CD4-positive, alpha-beta T cell treated with Interleukin-17A for 4 hours (primary cell): ENCODE results near the gene TPRX1.
"Not testable (repeated sequence)": the region's sequence is repeated elsewhere in the genome, so short reads cannot be mapped to it uniquely, and the experiment has no call there.

Experiments used
- DNase-seq: peaks from one replicate; pipeline ENCODE4 v3.0.0-alpha.2; 2020; ENCODE audit warnings: mixed read lengths

Gene TPRX1

DNA sequence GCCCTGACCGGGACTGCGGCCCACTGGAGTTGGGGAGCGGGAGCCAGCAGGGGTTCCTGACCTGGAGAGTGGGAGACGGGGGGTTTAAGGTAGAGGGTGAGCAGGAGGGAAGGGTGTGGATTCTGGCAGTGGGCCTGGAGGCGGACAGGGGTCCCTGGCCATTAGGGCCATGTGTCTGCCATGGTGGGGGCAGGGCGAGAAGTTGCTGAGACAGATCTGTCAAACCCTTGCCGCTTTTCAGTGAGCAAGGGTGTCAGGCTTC, 38.1 kb downstream of the TPRX1 start:
- DNase-seq = no peak

DNA sequence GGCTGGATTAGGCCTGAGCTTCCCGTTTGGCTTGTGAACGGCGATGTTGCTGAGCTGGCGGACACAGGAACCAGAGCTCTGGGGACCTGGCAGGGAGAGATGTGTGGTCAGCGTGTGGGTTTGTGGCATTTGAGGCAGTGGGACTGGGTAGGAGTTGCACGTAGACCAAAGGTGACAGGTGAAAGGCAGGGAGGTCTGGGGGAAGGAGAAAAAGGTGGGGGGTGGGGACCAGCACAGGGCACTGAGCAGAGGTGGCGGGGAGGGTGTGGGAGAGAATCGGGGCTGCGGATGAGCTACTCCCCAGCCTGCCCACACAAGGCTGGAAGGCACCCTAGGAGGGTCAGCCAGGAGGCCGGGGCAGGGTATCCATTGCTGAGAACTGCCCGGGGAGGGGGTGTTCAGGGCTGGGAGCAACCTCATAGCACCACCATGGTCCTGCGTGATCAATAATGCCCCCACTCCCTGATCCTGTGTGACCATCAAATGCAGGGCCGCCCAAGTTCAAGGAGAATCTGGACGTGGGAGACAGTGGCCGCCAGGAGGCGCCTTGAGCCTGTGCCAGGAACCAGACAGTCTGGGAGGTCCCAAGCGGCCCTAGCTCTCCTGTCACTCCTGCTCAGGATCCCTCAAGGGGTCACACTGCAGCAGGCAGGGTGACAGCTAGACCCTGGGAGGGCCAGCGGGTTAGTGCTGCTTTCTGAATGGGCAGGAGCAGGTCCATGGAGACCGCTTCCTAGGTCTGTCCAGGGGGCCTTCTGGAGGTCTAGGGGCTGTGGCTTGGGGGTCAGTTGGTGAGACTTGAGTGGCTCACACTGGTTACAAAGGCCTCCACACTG, 38.6 kb downstream of the TPRX1 start:
- DNase-seq = peak; percentile 64

DNA sequence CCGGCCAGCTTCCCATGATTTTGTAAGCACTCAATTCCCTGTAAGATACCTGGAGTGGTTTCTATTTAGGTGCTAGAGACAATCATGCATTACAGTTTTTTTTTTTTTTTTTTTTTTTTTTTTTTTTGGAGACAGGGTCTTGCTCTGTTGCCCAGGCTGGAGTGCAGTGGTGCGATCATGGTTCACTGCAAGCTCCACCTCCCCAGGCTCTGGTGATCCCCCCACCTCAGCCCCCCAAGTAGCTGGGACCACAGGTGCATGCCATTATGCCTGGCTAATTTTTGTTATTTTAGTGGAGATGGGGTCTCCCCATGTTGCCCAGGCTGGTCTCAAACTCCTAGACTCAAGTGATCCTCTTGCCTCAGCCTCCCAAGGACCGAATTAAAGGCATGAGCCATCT, 39.6 kb downstream of the TPRX1 start:
- DNase-seq = not testable (repeated sequence)

DNA sequence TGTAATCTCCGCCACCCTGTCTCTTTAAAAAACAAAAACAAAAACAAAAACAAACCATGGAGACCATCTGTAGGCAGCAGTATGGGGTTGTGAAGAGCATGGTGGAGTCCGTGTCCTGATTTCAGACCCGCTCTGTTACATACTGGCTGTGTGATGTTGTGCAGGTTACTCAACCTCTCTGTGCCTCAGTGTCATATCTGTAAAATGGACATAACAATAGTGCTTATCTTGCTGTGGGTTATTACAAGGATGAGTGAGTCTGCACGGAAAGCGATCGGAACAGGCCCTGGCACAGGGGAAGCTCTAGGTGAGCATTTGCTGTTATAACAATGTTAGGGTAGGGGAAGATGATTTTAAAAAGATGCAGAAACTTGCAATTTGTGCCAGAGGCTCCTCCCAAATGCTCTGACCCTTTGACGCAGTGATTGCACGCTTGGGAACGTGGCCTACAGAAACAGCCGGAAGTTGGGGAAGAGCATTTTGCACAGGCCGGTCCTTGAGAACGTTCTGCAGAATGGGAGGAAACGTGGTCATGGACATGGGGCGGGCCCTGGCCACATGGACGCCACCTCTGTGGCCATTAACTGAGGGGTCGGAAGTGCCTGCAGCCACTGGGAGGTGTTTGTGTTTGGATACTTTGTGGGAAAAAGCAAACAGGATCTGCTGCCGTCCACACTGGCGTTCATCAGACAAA, 41.6 kb downstream of the TPRX1 start:
- no peak for DNase-seq

DNA sequence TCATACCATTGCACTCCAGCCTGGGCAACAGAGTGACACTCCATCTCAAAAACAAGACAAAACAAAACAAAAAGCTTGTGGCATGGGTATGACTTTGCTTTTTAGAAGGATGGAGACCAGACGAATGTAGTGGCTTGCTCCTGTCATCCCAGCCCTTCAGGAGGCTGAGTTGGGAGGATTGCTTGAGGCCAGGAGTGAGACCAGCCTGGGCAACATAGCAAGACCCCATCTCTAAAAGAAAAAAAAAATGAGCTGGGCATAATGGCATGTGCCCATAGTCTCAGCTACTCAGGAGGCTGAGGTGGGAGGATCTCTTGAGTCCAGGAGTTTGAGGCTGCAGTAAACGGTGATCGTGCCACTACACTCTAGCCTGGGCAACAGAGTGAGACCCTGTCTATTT, 42.2 kb downstream of the TPRX1 start:
- DNase-seq = no peak

DNA sequence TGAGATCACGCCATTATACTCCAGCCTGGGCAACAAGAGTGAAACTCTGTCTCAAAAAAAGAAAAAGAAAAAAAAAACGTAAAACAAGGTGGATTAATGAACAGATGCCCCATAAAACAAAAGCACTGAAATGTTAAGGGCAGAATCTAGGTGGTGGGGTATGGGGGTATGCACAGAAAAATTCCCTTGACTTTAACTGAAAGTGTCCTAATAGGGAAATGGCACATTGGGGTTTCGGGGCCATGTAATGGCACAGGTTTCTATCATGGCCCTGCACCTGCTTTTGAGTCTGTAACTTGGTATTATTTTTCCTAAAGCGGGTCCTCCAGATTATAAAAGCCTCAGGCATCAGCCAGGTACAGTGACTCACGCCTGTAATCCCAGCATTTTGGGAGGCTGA, 42.8 kb downstream of the TPRX1 start:
- no peak for DNase-seq

DNA sequence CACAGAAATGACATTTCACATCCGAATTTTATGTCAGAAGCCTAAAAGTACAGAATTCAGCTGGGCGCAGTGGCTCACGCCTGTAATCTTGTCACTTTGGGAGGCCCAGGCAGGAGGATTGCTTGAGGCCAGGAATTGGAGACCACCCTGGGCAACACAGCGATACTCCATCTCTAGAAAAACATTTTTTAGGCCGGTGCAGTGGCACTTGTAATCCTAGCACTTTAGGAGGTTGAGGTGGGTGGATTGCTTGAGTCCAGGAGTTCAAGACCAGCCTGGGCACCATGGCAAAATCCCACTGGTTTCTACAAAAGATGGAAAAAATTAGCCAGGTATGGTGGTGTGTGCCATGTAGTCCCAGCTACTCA, 43.7 kb downstream of the TPRX1 start:
- DNase-seq = no peak

DNA sequence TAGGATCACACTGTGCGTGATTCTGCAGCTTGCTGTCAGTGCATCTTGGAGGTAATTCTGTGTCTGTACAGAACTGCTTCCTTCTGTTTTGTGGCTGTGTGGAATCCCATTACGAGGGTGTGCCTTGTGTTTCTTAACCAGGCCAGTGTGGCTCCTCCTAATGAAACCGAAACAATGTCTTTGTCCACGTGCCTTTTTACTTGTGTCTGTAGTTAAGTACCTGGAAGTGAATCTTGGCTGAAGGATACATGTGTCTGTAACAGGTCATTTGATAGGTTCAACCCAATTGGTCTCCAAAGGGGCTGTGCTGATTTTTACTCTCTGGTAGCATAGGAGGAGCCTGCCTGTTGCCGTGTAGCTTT, 45.9 kb downstream of the TPRX1 start:
- no peak for DNase-seq

DNA sequence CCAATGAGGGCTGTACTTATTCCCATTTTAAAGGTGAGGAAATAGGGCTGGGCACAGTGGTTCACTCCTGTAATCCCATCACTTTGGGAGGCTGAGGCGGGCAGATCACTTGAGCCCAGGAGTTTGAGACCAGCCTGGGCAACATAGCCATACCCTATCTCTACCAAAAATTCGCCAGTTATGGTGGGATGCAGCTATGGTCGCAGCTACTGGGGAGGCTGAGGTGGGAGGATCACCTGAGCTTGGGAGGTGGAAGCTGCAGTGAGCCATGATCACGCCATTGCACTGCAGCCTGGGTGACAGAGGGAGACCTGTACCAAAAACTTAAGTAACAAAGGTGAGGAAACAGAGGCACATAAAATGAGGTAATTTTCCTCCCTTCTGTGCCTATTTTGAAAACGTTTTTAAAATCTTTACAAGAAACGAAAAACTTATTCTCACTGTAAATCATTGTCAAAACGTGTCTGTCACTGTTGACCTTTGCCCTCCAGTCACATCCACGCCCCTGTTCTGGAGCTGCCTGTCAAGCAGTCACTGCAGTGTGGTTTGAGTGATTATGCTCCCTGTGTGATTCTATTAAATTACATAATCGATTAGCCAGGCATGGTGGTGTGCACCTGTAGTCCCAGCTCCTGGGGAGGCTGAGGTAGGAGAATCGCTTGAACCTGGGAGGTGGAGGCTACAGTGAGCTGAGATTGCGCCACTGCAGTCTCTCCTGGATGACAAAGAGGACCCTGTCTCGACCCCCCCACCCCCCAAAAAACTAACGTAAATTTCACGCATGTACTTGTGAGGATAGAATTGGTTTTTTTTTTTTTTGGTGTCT, 46.5 kb downstream of the TPRX1 start:
- DNase-seq = no peak

DNA sequence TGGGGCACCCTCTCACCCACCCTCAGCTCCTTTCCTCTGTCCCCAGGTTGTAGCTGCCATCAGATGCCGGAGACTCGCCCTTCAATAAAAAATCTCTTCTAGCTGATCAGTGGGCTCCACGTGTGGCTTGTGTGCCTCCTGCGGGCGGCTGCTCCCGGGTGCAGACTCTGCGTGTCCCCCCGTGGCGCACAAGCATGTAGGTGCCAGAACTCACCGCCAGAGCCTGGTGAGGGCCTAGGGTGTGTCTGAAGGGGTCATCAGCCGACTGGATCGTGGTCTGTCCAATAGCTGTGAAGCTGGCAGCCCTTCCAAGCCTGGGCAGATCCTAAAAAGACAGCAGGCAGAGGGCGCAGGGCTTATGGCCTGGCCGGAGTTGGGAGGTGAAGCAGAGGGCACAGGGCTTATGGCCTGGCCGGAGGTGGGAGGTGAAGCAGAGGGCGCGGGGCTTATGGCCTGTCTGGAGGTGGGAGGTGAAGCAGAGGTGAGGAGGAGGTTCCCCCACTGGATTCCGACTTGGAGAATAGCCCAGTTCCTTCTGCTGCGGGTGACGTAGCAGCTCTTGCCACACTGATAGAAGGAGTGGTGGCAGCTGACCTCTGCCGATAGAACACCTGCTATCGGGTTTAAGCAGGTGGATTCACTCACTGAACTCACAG, 47.3 kb downstream of the TPRX1 start:
- DNase-seq = no peak

DNA sequence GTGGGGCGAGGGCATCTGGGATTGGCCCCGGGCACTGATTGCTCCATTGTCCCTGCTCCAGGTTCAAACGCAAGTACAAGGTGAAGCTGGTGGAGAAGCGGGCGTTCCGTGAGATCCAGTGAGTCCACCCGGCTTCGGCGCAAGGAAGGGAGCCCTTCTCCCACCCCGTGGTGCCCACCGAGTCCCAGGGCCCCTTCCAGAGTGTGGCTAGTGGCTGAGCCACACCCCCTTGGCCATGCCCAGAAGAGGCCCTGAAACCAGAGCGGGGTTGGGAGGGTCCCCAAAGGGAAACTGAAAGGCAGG, 47.8 kb downstream of the TPRX1 start:
- DNase-seq = no peak

DNA sequence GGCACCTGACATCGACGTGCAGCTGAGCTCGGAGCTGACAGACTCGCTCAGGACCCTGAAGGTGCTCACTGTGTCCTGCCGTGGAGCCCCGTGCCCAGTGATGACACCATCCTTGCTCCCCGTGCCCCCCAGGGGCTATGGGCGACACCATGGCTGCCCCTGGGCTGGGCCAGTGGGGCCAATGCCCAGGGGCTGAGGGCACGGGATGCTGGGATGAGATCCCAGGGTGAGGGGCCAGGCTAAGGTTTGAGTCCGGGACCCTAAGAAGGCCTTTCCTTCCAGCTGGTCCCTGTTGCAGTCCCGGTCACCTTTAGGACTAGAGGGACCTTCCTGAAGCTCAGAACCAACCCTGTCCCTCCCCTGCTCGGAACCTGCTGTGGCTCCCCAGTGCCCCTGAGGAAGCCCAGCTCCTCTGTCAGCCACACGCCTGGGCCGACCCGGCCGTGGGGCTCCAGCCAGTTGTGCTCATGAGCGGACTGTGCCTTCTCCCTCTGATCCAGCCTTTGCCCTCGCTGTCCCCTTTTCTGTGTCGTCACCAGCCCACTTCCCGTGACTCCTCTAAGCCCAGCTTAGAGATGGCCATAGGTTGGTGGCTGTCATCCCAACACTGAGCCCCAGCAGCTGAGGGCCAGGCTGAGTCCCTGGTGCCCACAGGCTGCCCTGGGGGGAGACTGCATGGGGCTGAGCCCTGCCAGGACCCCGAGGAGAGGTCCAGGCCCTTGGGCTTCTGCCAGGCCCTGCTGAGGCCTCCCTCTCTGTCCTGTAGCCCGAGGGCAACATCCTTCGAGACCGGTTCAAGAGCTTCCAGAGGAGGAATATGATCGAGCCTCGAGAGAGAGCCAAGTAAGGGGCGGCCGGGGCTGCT, 48.4 kb downstream of the TPRX1 start:
- DNase-seq = no peak

DNA sequence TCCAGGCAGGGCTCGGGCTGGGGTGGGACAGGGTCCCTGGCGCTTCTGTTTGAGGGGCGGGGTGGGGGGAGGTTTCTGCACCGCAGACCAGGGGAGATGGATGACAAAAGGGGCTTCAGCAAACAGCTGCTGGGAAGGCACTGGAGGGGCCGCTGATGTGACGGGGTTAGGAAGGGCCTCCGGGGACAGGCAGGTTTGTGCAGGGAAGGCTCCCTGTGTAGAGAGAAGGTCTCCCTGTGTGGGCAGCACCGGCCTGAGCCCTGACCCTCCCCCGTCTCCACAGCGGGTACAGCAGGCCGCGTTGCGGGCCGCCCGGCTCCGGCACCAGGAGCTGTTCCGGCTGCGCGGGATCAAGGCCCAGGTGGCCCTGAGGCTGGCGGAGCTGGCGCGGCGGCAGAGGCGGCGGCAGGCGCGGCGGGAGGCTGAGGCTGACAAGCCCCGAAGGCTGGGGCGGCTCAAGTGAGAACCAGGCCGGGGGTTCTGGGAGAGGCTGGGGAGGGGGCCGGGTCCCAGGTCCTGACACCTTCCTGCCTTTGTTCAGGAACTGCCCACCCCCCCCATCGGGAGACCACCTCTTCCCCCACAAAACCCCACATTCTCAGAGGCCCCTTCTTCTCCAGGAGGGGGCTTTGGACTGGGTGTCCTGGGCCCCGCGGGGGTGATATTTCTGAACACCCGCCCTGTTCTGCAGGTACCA, 49.1 kb downstream of the TPRX1 start:
- no peak for DNase-seq

DNA sequence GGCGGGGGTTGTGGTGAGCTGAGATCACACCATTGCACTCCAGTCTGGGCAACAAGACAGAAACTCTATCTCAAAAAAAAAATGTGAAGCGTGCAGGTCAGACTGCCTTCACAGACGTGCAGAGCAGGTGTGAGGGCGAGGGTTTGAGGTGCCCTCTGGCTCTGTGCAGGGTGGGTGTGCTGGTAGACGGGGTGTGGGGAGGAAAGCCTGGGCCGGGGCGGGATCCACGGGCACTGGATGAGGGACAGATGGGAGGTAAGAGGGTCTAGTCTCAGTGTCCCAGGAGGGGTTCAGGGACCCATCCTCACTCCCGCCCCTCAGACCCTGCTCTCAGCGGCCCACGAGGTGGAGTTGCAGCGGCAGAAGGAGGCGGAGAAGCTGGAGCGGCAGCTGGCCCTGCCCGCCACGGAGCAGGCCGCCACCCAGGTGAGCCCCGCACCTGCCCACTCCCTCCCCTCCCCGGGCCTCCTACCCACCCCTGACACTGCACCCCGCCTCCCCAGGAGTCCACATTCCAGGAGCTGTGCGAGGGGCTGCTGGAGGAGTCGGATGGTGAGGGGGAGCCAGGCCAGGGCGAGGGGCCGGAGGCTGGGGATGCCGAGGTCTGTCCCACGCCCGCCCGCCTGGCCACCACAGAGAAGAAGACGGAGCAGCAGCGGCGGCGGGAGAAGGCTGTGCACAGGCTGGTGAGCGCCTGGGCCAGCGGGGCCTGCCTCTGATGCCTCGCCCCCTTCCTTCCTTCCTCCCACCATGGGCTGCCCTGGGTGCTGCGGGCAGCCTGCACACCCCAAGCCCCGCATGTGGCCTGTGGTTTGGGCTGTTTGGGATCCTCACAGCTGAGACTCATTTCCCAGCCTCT, 49.9 kb downstream of the TPRX1 start:
- DNase-seq = no peak

DNA sequence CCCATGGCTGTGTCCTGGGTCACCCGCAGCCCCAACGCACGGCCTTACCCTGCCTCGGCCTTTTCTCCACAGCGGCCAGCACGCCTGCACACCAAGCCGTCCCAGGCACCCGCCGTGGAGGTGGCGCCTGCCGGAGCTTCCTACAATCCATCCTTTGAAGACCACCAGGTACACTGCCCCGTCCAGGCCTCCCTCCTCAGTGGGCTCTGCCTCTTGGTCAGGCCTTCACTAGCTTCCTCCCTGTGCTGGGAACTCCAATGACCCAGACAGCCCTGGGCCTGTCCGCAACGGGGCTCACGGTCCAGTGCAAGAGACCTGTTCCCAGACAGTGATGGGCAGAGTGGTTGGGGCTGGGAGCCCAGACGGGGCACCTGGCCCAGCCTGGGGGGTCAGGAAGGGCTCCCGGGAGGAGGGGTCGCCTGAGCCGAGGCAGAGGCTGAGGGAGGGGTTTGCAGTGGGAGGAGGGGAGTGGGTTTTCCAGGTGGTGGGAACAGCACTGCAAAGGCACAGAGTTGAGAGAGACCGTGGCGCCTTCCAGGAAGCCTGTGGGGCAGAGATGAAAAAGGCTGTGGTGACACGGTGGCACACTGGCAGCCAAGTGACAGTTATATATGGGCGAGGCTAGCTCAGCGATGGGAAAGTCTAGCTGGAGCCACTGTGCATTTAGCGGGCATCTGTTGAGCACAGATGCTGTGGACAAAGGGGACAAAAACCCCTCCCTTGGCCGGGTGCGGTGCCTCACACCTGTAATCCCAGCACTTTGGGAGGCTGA, 51.7 kb downstream of the TPRX1 start:
- no peak for DNase-seq
